Cortex of kidney (tissue), 1 donor: ENCODE data around the gene OPRL1.

Experiments used
- DNase-seq: peaks from one replicate; lab custom pipeline; 2025; lab: John Stamatoyannopoulos, UW

Gene OPRL1

DNA sequence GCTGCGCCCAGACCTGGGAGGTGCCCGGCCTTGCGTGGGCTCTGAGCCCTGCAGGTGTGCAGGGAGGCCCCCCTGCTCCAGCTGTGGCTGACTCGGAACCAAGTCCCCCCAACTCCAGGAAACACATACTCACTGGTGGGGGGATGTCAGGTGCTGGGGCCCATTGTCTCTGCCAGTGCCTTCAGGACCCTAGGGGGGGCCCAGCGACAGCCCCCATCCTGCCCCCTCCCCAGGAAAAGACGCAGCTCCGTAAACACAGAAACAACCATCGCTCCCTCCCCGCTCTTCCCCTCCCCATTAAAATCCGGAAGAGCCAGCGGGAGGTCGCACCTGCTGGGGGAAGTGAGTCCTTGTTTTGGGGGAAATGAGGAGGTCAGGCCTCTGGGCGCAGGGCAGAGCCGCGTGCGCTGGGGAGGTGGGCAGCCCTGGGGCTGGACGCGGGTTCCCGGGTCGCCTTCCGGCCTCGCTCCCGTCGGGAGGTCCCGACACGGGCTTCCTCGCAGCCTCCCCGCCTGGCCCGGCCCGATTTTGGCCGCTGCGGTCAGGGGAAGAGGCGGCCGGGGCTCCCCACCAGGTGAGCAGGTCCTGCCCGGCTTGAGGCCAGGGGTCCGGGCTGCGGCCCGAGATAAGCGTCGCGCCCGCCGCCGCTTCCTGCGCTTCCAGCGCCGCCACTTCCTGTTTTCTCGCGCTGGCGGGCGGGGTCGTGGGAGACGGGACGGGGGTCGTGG, 37.7 kb upstream of the OPRL1 start:
- DNase-seq = no peak

DNA sequence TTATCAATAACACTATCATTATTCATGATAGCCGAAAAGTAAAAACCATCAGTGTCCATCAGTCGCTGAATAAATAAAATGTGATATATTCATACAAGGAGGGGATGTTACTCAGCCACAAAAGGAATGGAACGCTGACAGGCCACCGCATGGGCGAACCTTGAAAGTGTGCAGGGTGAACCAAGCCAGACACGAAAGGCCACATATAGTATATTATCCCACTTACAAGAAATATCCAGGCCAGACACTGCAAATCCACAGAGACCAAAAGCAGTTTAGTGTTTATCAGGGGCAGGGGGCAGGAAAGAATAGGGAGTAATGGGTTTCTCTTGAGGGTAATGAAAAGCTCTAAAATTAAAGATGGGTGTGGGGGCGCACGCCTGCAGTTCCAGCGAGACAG, 36.1 kb upstream of the OPRL1 start:
- no peak for DNase-seq

DNA sequence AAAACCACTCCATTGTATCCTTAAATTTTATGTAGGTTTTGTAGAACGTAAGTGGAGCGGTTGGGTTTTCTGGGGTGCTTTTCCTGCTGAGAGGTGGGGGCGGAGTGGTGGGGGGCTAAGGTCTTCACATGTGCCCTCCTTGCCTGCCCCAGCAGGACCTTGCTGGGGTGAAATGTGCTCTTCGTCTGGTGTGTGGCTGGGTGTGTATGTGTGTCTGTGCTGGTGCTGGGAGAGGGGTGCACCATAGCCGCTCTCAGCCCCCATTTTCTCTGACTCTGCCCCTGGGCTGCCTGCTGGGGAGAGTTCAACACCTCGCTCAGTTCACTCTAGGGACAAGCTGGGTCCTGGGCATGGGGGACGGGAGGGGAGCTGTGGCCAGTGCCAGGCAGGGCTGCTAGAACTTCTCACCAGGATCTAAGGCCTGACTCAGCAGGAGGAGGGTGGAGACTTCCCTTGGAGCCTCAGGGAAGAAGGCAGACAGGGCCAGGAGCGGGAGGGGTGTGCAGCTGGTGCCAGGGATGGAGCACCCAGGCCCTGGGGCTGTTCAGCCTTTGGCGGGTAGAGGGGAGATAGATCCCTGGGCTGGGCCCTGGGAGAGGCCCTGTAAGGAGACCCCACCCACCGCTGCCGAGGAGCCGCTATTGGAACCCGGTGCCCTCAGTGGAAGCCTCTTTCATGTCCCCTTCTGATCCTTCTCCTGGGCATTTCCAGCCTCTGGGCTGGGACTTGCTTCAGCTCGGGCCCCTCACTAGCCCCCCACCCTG, 35.2 kb upstream of the OPRL1 start:
- no peak for DNase-seq

DNA sequence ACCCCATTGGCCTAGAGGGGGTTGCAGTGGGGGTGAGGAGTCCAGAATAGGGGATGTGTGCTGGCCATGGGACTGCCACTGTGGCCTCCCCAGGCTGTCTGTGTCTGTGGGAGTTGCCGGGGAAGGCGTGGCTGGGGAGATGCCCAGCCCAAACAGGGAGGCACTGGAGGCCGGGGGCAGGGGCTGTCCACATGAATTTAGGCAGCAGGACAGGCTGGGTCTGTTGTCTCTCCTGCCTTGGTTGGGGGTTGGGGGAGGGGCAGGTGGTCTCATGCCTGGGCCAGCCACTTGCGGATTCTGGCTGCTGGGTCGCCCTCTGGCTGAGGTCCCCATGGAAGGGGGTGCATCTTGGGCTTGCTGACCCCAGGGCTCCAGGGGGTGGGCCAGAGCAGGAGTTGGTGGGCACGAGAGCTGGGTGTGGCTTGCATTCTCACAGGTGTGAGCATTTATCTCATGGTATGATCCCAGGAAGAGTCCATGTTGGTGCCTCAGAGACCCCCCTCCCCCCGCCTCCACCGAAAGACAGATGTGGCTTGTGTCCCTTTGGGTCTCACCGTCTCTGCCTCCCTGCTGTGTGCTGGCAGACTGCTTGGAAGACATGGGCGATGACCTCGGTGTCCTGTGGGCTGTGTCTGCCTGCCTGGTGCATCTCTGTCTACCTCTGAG, 34.4 kb upstream of the OPRL1 start:
- no peak for DNase-seq

DNA sequence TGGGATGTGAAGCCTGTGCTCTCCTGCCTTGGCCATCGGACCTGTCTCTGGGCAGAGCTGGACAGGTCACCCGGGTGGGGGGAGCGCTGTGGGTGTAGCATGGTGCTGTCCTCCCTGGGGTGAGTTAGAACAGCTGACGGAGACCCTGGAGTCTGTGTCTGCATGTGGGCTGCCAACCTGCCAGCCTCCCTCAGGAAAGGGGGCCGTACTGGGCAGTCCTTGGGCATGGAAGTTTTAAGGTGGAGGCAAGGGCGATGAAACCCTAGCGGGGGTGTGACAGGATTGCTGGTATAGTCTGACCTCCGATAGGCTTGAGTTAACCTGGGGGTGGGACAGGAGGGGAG, 32.9 kb upstream of the OPRL1 start:
- no peak for DNase-seq

DNA sequence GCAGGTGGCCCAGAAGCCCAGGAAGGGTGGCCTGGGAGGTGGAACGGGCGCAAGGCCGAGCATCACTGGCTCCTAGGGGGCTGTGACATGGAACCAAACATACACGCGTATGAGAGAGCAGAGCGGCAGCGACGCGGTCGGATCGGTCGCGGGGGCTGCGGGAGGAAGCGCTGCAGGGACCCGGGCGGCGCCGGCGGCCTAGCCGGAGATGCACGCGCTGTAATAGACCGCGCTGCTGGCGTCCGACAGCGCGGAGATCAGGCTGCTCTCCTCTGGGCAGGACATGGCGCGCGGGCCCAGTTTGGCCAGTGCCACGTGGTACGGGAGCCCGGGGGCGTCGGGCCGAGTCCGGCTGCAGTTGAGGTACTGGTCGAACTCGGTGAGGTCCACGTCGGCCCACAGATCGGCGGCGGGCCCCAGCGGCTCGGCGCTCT, 31.9 kb upstream of the OPRL1 start:
- no peak for DNase-seq

DNA sequence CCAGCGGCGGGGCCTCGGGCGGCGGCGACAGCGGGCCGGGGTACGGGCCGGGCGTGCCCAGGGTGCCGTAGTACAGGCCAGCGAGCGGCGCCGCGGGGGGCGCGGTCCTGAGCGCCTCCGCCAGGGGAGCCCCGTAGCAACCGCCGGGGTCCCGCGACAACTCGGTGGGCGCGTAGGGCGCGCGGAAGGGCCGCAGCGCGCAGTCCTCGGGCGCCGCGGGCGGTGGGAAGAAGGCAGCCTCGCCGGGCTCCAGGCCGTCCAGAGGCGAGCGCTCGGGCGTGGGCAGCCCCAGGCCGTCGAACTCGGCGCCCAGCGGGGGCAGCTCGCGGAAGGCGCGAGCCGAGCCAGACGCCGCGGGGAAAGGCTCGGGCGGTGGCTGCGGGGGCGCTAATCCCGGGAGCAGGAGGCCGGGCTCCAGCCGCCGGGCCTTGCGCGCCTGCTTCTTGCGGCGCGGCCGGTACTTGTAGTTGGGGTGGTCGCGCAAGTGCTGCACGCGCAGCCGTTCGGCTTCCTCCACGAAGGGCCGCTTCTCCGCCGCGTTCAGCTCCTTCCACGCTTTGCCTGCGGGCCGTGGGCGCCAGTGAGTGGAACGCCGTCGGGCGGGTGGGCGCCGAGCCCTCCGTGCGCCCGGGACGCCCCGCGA, 31.4 kb upstream of the OPRL1 start:
- no peak for DNase-seq

DNA sequence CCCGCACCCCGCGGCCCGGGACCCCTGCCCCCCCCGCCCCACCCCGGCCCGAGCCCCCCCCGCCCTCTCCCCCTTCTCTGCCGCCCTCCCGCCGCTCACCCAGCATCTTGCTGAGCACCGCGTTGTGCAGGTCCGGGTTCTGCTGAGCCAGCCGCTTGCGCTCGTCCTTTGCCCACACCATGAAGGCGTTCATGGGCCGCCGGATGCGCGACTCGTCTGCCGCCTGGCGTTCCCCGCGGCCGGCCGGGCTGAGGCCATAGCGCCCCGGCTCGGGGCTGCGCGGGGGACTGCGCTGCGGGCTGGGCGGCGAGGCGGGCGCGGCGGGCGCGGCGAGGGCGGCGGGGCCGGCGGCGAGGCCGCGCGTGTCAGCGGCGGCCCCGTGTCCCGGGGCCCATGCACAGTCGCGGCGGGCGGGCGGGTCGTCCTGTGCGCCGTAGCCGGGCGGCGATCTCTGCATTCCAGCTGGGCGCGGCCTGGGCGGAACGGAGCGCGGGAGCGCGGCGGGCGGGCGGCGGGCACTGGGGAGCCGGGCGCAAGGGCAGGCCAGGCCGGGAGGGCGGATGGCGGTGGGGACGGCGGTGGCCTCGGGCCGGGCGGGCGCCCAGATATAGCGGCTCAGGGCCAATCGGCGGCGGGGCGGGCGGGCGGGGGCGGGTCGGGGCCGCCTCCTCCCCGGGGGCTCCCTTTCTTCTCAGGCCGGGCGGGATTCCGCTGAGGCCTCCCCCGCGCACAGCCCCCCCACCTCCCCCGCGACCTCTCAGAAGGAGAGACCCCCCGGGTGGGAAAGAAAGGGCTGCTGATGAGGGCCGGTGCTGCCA, 30.6 kb upstream of the OPRL1 start, which contains the start of gene SOX18:
Gene SOX18, minus strand, starts transcription at position 580 of the 818 bp plus-strand sequence. Its CDS starts 123 bp downstream, at position 457.
- DNase-seq = no peak

DNA sequence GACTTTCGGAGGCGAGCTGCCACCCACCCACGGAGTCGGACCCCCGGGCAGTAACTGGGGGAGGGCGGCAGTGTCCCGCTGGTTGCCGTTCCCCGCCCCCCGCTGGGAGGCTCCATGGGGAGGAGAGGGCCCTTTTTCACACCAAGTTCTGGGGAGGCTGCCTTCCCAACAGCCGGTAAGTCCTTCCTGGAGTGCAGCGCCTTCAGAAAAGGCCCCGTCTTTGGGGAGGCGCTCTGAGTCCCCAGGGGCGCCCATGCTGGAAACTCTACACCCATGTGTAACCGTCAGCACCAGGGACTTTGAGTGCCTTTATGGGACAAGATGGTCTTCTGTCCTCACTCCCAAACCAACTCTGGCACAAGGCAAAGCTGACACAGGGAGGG, 30.0 kb upstream of the OPRL1 start:
- DNase-seq = no peak

DNA sequence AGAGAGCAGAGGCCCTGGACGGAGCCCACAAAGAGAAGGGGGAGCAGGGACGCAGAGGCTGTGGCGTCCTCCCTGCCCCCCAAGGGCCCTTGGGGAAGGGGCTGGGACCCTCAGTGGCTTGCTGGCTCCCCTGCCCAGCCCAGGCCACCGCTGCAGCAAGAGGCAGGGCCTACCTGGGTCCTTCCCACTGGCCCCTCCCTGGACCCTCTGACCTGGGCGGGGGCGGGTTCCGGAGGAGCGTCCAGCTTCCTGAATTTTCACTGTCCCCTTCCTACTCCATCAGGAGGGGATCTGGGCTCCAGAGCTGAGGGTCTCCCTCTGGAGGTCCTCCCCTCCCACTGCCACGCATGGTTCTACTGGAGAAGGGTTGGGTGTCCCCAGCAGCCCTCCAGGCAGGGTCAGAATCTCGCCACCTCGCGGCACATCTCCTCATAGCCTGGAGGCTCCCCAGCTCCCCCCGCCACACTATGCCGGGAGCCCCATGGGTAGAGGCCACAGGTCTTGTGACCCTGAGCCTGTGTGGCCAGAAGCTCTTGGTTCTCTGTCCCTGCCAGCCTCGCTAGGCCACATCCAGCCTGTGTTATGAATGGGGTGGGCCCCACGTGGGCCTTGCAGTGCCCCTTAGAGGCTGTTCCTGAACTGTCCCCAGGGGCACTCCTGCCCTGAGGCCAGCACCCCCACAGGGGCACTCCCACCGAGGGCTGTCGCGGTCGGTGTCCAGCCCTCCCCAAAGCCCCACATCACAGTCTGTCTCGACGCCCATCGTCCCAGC, 29.4 kb upstream of the OPRL1 start:
- no peak for DNase-seq

DNA sequence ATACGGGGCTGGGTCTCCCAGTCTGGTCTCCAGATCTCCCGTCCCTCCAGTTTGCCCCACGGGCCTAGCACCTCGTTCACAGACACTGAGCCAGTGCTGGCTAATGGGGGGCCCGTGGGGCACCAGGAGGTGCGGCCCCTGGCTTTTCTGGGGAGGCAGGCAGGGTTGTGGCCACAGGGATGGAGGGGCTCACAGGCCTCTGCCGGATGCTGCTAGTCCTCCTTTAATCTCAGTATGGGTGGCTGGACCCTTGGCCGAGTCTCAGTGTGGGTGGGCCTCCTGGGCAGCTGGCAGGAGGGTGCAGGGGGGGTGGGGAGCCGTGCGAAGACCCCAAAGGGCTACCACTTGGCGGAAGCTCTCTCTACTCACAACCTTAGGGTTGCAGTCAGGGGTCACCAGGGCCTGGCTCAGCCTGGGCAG, 28.8 kb upstream of the OPRL1 start:
- DNase-seq = no peak

DNA sequence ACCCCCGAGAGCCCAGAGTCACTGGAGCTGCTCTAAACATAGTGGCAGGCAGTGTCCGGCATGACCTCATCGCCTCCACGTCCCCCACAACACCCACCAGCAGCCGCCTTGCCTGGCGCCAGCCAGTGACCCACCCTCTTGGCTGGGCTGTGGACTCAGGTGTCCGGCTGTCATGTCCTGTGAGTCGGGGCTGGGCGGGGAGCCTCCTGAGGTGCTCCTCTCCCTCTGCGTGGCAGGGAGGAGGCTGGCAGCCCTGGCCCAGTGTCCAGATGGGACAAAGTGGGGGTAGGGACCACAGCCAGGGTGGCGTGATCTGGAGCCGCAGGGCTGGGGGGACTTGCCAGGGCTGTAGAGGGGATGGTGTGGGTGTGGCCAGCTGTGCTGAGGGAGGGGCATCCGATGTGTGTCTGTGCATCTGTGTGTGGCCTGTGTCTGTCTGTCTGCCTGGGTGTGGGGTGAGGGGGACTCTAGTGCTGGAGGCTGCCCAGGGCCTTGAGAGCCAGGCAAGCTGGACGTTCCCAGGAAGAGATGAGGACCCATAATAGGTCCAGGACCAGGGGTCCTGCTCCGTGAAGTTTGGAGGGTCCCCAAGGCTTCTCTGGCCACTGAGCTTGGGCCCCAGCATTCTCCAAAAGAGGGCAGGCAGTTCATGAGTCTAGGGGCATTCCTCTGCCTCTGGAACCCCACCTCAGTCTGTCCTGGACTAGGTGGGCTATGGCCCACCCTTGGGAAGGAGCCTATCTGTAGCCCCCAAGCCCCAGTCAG, 28.1 kb upstream of the OPRL1 start:
- no peak for DNase-seq

DNA sequence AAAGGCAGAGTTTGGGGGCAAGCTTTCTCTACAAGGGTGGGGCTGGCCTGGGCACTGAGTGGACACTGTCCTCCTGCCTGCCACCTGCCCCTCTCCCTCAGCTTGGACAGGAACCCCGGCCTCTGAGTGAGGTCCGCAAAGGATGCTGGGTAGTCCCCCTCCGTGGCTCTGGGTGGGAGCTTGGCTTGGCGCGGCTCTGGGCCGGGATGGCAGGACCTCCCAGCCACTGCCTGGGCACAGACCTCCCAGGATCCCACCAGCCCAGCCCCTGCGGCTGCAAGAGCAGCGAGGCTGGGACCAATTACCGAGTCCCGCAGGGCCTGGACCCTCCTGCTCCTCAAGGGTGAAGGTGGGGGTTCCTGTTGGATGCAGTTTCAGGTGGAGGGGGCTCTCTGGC, 27.6 kb upstream of the OPRL1 start:
- no peak for DNase-seq

DNA sequence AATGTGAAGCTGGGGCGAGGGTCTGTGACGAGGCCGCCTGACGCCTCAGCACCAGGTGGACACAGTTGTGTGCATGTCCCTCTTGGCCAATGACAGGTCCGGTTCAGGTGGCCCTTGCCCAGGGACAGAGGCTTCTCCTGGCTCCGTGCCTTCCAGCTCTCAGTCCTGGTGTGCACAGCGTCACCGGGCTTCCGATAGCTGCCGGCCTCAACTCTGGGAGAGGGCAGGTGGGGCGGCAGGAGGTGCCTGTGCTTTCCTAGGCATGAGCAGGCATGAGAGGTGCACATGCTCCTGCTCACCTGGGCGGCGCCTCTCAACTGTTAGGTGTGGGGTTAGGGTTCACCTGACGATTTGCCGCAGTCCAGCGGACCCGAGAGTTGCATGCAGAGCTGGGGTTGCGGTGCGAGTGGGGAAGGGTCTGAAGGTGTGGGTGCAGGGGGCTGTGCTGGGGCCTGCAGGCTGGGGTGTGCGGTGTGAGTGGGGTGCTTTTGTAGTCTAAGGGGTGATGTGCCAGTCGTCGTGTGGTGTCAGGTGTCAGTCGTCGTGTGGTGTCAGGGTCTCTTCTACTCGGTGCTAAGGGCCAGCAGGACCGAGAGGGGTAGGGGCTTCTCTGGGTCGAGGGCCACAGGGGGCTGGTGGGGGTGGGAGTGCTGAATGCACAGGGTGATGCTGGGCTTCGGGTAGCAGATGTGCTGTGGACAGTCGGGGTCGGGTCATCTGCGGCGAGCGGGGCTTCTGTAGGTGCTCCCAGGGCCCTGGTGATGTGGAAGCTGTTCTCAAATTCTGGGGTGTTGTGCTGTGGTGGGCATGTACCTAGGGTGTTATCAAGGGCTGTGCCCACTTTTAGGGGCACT, 26.7 kb upstream of the OPRL1 start:
- no peak for DNase-seq

DNA sequence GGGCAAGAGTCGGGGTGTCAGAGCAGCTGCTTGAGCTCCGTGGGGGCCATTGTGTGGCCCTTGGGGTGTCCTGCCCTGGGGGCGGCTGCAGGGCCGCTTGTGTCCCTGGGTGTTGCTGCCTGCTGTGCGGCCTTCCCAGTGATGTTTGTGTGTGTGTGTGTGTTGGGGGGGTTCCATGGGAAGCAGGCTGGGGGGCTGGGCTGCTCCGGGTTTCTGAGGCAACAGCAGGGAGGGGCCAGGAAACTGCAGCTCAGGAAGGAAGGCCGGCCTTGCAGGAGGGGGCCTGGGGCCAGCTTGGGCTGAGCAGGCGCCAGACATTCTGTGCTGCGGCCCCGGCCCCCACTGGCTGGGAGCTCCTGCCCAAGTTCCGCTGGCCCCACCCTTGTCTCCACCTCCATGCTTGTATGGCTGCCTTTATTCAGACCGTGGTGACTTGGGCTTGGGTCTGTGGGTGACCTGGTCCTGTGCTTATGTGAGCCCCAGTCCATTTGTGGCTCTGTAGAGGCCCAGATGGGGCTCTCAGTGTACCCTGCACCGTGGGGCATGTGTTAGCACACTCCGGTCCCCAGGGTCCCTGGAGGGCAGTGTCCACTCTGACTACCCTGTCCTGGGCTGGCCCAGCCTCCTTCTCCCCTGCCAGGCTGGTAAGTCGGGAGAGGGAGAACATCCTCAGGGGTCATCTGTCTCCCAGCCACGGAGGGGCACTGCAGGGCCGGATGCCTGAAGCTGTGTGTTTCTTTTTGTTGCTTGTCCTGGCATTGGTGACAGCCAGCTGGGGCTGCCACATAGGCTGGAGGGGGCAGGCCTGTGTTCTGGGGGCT, 25.8 kb upstream of the OPRL1 start:
- no peak for DNase-seq

DNA sequence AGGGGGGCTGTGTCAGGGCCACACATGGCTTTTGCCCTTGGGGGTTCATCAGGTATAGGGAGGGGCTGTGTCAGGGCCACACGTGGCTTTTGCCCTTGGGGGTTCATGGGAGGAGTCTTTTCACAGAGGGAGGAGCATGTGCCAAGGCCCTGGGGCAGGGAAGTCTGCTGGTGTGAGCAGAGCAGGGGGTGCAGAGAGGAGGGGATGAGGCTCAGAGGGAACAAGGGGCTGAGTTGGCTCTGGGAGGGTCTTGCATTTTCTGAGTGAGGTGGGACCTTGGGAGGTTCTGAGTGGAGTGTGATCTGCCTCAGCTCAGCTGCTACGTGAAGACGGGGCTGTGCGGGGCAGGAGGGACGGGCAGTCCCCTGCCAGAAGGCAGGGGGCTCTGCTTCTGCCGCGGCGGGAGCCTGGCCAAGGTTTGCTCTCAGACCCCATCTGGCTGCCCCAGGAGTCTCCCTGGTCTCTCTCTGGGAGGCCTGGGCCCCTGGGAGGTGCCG, 24.4 kb upstream of the OPRL1 start:
- no peak for DNase-seq

DNA sequence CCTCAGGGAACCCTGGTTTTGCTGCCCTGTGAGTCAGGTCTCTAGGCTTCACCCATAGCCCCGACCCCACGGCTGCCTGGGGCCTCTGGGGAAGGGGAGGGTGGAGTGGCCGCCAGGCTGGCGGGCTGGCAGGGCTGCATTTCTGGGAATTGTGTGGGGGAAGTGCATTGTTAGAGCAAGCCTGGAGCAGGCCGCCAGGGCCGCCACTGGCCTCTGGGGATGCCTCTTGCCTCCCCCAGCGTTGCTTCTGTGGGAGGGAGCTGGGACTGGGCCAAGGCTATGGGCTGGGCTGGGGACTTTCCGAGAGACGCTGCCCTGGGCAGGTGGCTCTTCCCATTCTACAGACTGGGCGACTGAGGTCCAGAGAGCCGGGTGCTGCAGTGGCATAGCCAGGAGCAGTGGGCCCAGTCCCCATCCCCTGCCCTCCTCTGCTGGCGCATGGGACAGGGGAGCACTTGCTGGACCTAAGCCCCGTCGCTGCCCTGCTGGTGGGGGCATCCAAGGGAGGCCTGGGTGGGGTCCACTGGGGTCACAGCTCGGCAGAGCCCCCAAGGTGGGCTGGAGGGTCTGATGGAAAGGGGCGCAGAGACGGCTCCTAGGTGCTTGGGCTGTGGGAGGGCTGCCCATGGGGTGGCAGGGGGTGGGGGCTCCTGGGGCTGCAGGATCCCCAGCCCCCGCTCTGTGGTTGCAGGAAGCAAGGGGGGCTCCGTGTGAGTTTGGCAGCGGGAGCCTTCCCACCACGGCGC, 23.8 kb upstream of the OPRL1 start:
- no peak for DNase-seq

DNA sequence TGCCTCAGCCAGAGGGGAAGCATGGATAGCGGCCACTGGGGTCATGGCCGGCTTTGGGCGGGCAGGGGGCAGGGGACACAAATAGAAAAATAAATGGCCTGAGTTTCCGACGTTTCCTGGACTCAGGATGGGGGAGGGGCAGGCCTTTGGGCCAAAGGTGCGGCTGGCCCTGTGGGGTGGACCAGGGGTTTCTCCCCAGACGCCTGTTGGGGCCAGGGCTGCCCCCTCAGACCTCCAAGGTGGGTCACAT, 23.3 kb upstream of the OPRL1 start:
- DNase-seq = no peak
